Mesothelial cell of epicardium (in vitro differentiated cells): ENCODE results near the gene TMEM236. TPM values are rescaled to one million over a fixed set of nuclear protein-coding genes. Genes with fewer than 3 reads are reported as not detected.

Experiments
- DNase-seq, 2 experiments: peaks; one replicate each; pipeline ENCODE4 v3.0.0; 2021; ENCODE audit warnings: low spot score in 2 of 2; ENCODE audit not compliant: unreplicated experiment in 2 of 2
- H3K27ac Mint-ChIP-seq: 2 replicates; pipeline ENCODE4 v1.8.0; 2021; ENCODE audit warnings: mixed read lengths
- H3K27me3 Mint-ChIP-seq: 2 replicates; pipeline ENCODE4 v1.8.0; 2021; ENCODE audit warnings: low read depth, mixed read lengths
- H3K36me3 Mint-ChIP-seq: 2 replicates; pipeline ENCODE4 v1.8.0; 2021; ENCODE audit warnings: mixed read lengths
- H3K4me1 Mint-ChIP-seq: 2 replicates; pipeline ENCODE4 v1.8.0; 2021; ENCODE audit warnings: mixed read lengths
- H3K4me3 Mint-ChIP-seq: 2 replicates; pipeline ENCODE4 v1.8.0; 2021; ENCODE audit warnings: mild to moderate bottlenecking, moderate library complexity, mixed read lengths
- H3K9me3 Mint-ChIP-seq: 2 replicates; pipeline ENCODE4 v1.8.0; 2021; ENCODE audit warnings: mixed read lengths
- CTCF ChIP-seq: fragments of 200-600 bp; sonication (generic); IDR thresholded peaks from one replicate; pipeline ENCODE4 v1.5.0; 2021; ENCODE audit warnings: antibody characterized with exemption; ENCODE audit not compliant: unreplicated experiment
- microRNA-seq: library from miRNA; unstranded; fragments of <30 nt; microRNA quantifications from one replicate; pipeline ENCODE4 v1.2.0, GENCODE V29; 2021; ENCODE audit warnings: inconsistent platforms, mixed read lengths
- total RNA-seq: library from RNA; stranded (reverse); gene quantifications from 3 replicates; pipeline ENCODE4 v1.2.1, GENCODE V29; 2021

TMEM236 gene
- total RNA-seq, 1 donor from 2014 or later, result 0.04 TPM

GRCh38 chr10:17841050-17841449 is 89.0 kb downstream of the TMEM236 start:
- Mint-ChIP-seq H3K36me3 (no peaks in the 10 kb centered on the region), H3K4me1 (peaks cover 15% of the 10 kb centered on the region), H3K9me3 (no peaks in the 10 kb centered on the region), H3K27me3 (no peaks in the 10 kb centered on the region), H3K4me3 (no peak overlapping the region), H3K27ac (no peak overlapping the region)
- no peak for TF ChIP-seq CTCF
- DNase-seq, result no peak

- Mint-ChIP-seq H3K27ac (no peak overlapping the region), H3K27me3 (no peaks in the 10 kb centered on the region), H3K4me3 (no peak overlapping the region), H3K9me3 (no peaks in the 10 kb centered on the region), H3K4me1 (peaks cover 7% of the 10 kb centered on the region), H3K36me3 (no peaks in the 10 kb centered on the region)
- TF ChIP-seq CTCF, result no peak
- DNase-seq, result no peak
These were observed 90.6 kb downstream of the TMEM236 start for GRCh38 chr10:17842641-17843040.

- no peaks in the 10 kb centered on the region for H3K9me3 Mint-ChIP-seq
- peaks cover 5% of the 10 kb centered on the region for H3K4me1 Mint-ChIP-seq
- peak; percentile 48 for TF ChIP-seq CTCF
- H3K4me3 Mint-ChIP-seq, result no peak overlapping the region
- H3K27ac Mint-ChIP-seq, result no peak overlapping the region
- no peak for DNase-seq
- H3K27me3 Mint-ChIP-seq, result no peaks in the 10 kb centered on the region
- H3K36me3 Mint-ChIP-seq, result no peaks in the 10 kb centered on the region
These were observed 95.7 kb downstream of the TMEM236 start for GRCh38 chr10:17847585-17848296.

- no peak for TF ChIP-seq CTCF
- Mint-ChIP-seq H3K27ac (no peak overlapping the region), H3K4me1 (peaks cover 5% of the 10 kb centered on the region), H3K27me3 (no peaks in the 10 kb centered on the region), H3K9me3 (no peaks in the 10 kb centered on the region), H3K4me3 (no peak overlapping the region), H3K36me3 (no peaks in the 10 kb centered on the region)
- DNase-seq, result no peak
These were observed 96.6 kb downstream of the TMEM236 start for GRCh38 chr10:17848646-17849045.

Small RNA genes within 50 kb of the gene (microRNA-seq; reads per million reads assigned to microRNA genes)
- gene MIR511, result not detected

Other genes with a start within 250 kb of the TMEM236 start
- 10.9 to 14.7 TPM (median 13.6 TPM) in 3 replicates for gene HACD1, start 134.8 kb upstream of the TMEM236 start, total RNA-seq
- 27.6 to 31.3 TPM (median 30.4 TPM) in 3 replicates for gene STAM, start 108.0 kb upstream of the TMEM236 start, total RNA-seq
- gene MRC1, start 57.1 kb downstream of the TMEM236 start, total RNA-seq, result not detected in 3 replicates
- gene SLC39A12, start 199.7 kb downstream of the TMEM236 start, total RNA-seq, result not detected in 3 replicates